Subcutaneous abdominal adipose tissue (tissue), 5 donors: ENCODE measurements around the gene ICA1.
A peak's percentile ranks its signal among the peaks of the same experiment; 100 is the strongest.
"Not testable (repeated sequence)": the region's sequence is repeated elsewhere in the genome, so short reads cannot be mapped to it uniquely, and the experiment has no call there.

Experiments used
- H3K27ac ChIP-seq: one replicate; pipeline ENCODE4 v1.7.0; 2013; ENCODE audit warnings: low read depth, mild to moderate bottlenecking, inconsistent platforms, low read length, moderate library complexity
- H3K27me3 ChIP-seq, 5 donors: one replicate each; pipeline ENCODE4 v1.7.0; 2013; ENCODE audit warnings: low read length in 5 of 5, inconsistent platforms in 1 of 5; ENCODE audit not compliant: control insufficient read depth in 5 of 5, insufficient read depth in 4 of 5
- H3K36me3 ChIP-seq, 5 donors: one replicate each; pipeline ENCODE4 v1.7.0; 2013; ENCODE audit warnings: low read length in 5 of 5; ENCODE audit not compliant: control insufficient read depth in 5 of 5, insufficient read depth in 5 of 5
- H3K4me1 ChIP-seq, 5 donors: one replicate each; pipeline ENCODE4 v1.7.0; 2013; ENCODE audit warnings: low read length in 5 of 5, mild to moderate bottlenecking in 3 of 5, moderate library complexity in 1 of 5; ENCODE audit not compliant: control insufficient read depth in 5 of 5, insufficient read depth in 5 of 5
- H3K4me3 ChIP-seq, 5 donors: one replicate each; pipeline ENCODE4 v1.7.0; 2013; ENCODE audit warnings: low read length in 5 of 5, low read depth in 1 of 5
- H3K9ac ChIP-seq, 5 donors: one replicate each; pipeline ENCODE4 v1.7.0; 2013; ENCODE audit warnings: low read length in 5 of 5, mild to moderate bottlenecking in 4 of 5, moderate library complexity in 3 of 5
- H3K9me3 ChIP-seq, 5 donors: one replicate each; pipeline ENCODE4 v1.7.0; 2013; ENCODE audit warnings: low read length in 5 of 5; ENCODE audit not compliant: control insufficient read depth in 5 of 5
- donor health status: healthy.
- donor health status: healthy.
- donor health status: healthy.
- donor health status: healthy.
- donor health status: healthy.

ICA1 gene

GRCh38 chr7:8113184-8113583 is 148.8 kb downstream of the ICA1 start:
- Histone ChIP-seq H3K36me3 (peaks cover 0 to 6% (median 3%) of the 10 kb centered on the region in 5 donors), H3K4me1 (peaks cover 0 to 25% (median 16%) of the 10 kb centered on the region in 5 donors), H3K9me3 (no peaks in the 10 kb centered on the region), H3K27ac (no peak overlapping the region), H3K27me3 (no peaks in the 10 kb centered on the region), H3K4me3 (no peak overlapping the region), H3K9ac (no peak overlapping the region)

GRCh38 chr7:8112685-8113084 is 149.3 kb downstream of the ICA1 start:
- Histone ChIP-seq H3K9ac (no peak overlapping the region), H3K27me3 (no peaks in the 10 kb centered on the region), H3K9me3 (no peaks in the 10 kb centered on the region), H3K4me3 (no peak overlapping the region), H3K36me3 (peaks cover 0 to 6% (median 3%) of the 10 kb centered on the region in 5 donors), H3K4me1 (peaks cover 0 to 26% (median 20%) of the 10 kb centered on the region in 5 donors), H3K27ac (no peak overlapping the region)

GRCh38 chr7:8111282-8111960 is 150.5 kb downstream of the ICA1 start:
- no peaks in the 10 kb centered on the region for H3K9me3 ChIP-seq
- no peaks in the 10 kb centered on the region for H3K27me3 ChIP-seq
- H3K9ac ChIP-seq, result no peak overlapping the region
- no peak overlapping the region for H3K4me3 ChIP-seq
- H3K4me1 ChIP-seq, result peaks cover 0 to 26% (median 20%) of the 10 kb centered on the region in 5 donors
- H3K27ac ChIP-seq, result no peak overlapping the region
- peaks cover 0 to 6% (median 2%) of the 10 kb centered on the region in 5 donors for H3K36me3 ChIP-seq

GRCh38 chr7:8109196-8110022 is 152.6 kb downstream of the ICA1 start:
- Histone ChIP-seq H3K9ac (peak overlapping the region in 1 of 5 donors; percentile 27), H3K9me3 (no peaks in the 10 kb centered on the region), H3K27ac (peak overlapping the region; percentile 86), H3K4me1 (peaks cover 0 to 26% (median 20%) of the 10 kb centered on the region in 5 donors), H3K4me3 (peak overlapping the region in 1 of 5 donors; percentile 12), H3K36me3 (peaks cover 0 to 6% (median 0%) of the 10 kb centered on the region in 5 donors), H3K27me3 (no peaks in the 10 kb centered on the region)

GRCh38 chr7:8105449-8106095 is 156.4 kb downstream of the ICA1 start:
- peaks cover 0 to 24% (median 20%) of the 10 kb centered on the region in 5 donors for H3K4me1 ChIP-seq
- no peaks in the 10 kb centered on the region for H3K36me3 ChIP-seq
- H3K9me3 ChIP-seq, result peaks cover 0 to 7% (median 0%) of the 10 kb centered on the region in 5 donors
- no peak overlapping the region for H3K27ac ChIP-seq
- no peaks in the 10 kb centered on the region for H3K27me3 ChIP-seq
- no peak overlapping the region for H3K9ac ChIP-seq
- no peak overlapping the region for H3K4me3 ChIP-seq

- no peaks in the 10 kb centered on the region for H3K36me3 ChIP-seq
- no peaks in the 10 kb centered on the region for H3K27me3 ChIP-seq
- H3K9ac ChIP-seq, result no peak overlapping the region
- H3K4me1 ChIP-seq, result peaks cover 0 to 5% (median 0%) of the 10 kb centered on the region in 5 donors
- peaks cover 0 to 7% (median 0%) of the 10 kb centered on the region in 5 donors for H3K9me3 ChIP-seq
- H3K27ac ChIP-seq, result no peak overlapping the region
- no peak overlapping the region for H3K4me3 ChIP-seq
These were observed 158.7 kb downstream of the ICA1 start for GRCh38 chr7:8103282-8103681.

- not testable (repeated sequence) for H3K9ac ChIP-seq, H3K27me3 ChIP-seq, H3K36me3 ChIP-seq, H3K27ac ChIP-seq, H3K4me1 ChIP-seq, H3K4me3 ChIP-seq, H3K9me3 ChIP-seq
These were observed 160.7 kb downstream of the ICA1 start for GRCh38 chr7:8101292-8101691.

GRCh38 chr7:8094164-8095140 is 167.5 kb downstream of the ICA1 start:
- H3K9ac ChIP-seq, result no peak overlapping the region
- H3K4me3 ChIP-seq, result no peak overlapping the region
- no peaks in the 10 kb centered on the region for H3K9me3 ChIP-seq
- peaks cover 0 to under 1% (median 0%) of the 10 kb centered on the region in 5 donors for H3K36me3 ChIP-seq
- no peaks in the 10 kb centered on the region for H3K27me3 ChIP-seq
- no peak overlapping the region for H3K27ac ChIP-seq
- peaks cover 0 to 7% (median 0%) of the 10 kb centered on the region in 5 donors for H3K4me1 ChIP-seq

GRCh38 chr7:8092140-8092539 is 169.8 kb downstream of the ICA1 start:
- H3K27me3 ChIP-seq, result no peaks in the 10 kb centered on the region
- H3K9ac ChIP-seq, result no peak overlapping the region
- no peaks in the 10 kb centered on the region for H3K9me3 ChIP-seq
- H3K4me3 ChIP-seq, result no peak overlapping the region
- no peak overlapping the region for H3K27ac ChIP-seq
- peaks cover 0 to 10% (median 2%) of the 10 kb centered on the region in 5 donors for H3K36me3 ChIP-seq
- H3K4me1 ChIP-seq, result peaks cover 0 to 7% (median 0%) of the 10 kb centered on the region in 5 donors
